Epidermal melanocyte (primary cell): ENCODE results near the gene IL32.

Source experiments
- DNase-seq: peaks from one replicate; pipeline ENCODE4 v3.0.0; 2011; ENCODE audit warnings: low spot score; ENCODE audit not compliant: insufficient read length

The IL32 gene

GRCh38 chr16:3065069-3065741 lies at the start of gene IL32:
TSS of gene IL32 (plus strand) at chr16:3065640. CDS start at chr16:3065812, 172 bp downstream.
- no peak for DNase-seq

GRCh38 chr16:3015865-3016521 lies 49.4 kb upstream of the IL32 start:
- DNase-seq: no peak

GRCh38 chr16:3017344-3017743 lies 48.1 kb upstream of the IL32 start:
- DNase-seq: no peak

GRCh38 chr16:3017794-3018506 lies 47.5 kb upstream of the IL32 start, which contains the start of gene CLDN6:
TSS of gene CLDN6 (minus strand) at chr16:3018183. CDS start at chr16:3016021, 2,162 bp downstream.
- DNase-seq: no peak

- no peak for DNase-seq
Measured at GRCh38 chr16:3019594-3020246, 45.7 kb upstream of the IL32 start.

GRCh38 chr16:3020247-3020603 lies 45.2 kb upstream of the IL32 start, which contains the start of gene TNFRSF12A:
TSS of gene TNFRSF12A (plus strand) at chr16:3020368. CDS start at chr16:3020398, 30 bp downstream.
- DNase-seq: peak; percentile 88

- DNase-seq: no peak
Measured at GRCh38 chr16:3020604-3021448, 44.6 kb upstream of the IL32 start.

- peak; percentile 63 for DNase-seq
Measured at GRCh38 chr16:3021449-3022207, 43.8 kb upstream of the IL32 start.

GRCh38 chr16:3022208-3022683 lies 43.2 kb upstream of the IL32 start:
- DNase-seq: peak; percentile 80

- DNase-seq: no peak
Measured at GRCh38 chr16:3022684-3023414, 42.6 kb upstream of the IL32 start.

- no peak for DNase-seq
Measured at GRCh38 chr16:3023415-3023668, 42.1 kb upstream of the IL32 start.

GRCh38 chr16:3023669-3024478 lies 41.6 kb upstream of the IL32 start, which contains the start of the genes HCFC1R1 and THOC6:
TSS of gene HCFC1R1 (minus strand) at chr16:3023942. CDS start at chr16:3023941, 1 bp downstream.
TSS of gene THOC6 (plus strand) at chr16:3024035. CDS start at chr16:3024327, 292 bp downstream.
- peak; percentile 95 for DNase-seq

GRCh38 chr16:3025032-3026002 lies 40.1 kb upstream of the IL32 start:
- no peak for DNase-seq

- DNase-seq: no peak
Measured at GRCh38 chr16:3026003-3026378, 39.4 kb upstream of the IL32 start.

GRCh38 chr16:3026609-3027488 lies 38.6 kb upstream of the IL32 start:
- no peak for DNase-seq

GRCh38 chr16:3027489-3027795 lies 38.0 kb upstream of the IL32 start:
- no peak for DNase-seq
